Measurements from ENCODE around the gene UBE2H. TPM values are rescaled to one million over a fixed set of nuclear protein-coding genes. Genes with fewer than 3 reads are reported as not detected.

UBE2H gene
- polyA plus RNA-seq, 1 donor (not counting 4 experiments of a cell fraction or from before 2014, with no cell fraction given), result 130 TPM

DNA sequence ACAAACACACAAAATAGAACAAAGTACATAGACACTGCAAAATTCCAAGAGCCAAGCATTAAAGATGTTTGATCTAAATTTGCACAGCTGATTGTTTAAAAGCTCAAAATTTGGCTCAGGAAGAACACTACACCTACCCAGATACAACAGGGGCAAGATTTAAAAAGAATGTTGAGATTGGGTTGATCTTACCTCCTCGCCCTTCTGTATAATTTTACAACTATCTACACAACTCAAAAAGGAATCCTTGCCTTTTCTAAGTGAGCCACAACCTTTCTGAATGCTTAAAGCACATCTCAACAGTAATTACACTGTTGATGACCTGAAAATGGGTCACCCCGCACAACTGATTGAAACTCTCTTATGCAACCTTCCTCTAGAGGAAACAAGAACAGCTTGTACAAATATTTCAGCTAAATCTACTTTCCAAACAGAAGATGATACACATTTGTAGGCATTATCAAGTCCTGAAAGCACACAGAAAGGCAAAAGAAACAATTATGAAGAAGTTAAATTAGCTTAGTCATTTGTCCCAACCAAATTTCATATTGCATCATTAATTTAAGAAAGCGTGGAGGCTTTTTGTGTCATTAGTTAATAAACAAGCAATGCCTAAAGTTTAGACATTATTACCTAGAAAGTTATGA lies 75.5 kb downstream of the UBE2H start:
- Histone ChIP-seq H3K9ac (ENCODE audit: control insufficient read depth, extremely low read depth, insufficient read depth, low read length) (no peak overlapping the region), H3K36me3 (ENCODE audit: control insufficient read depth in 2 of 2, extremely low read depth in 1 of 2, insufficient read depth in 2 of 2, low read length in 2 of 2) (peaks cover 6% of the 10 kb centered on the region in 2 experiments), H4K20me1 (ENCODE audit: control insufficient read depth, extremely low read depth, insufficient read depth, low read length) (peaks cover 2% of the 10 kb centered on the region), H3K9me3 (ENCODE audit: control insufficient read depth, low read depth, low read length) (no peaks in the 10 kb centered on the region), H3K4me3 (ENCODE audit: control insufficient read depth in 2 of 3, extremely low read depth in 1 of 3, insufficient read depth in 2 of 3, low read depth in 1 of 3, low read length in 3 of 3) (no peak overlapping the region), H3K9me1 (ENCODE audit: control insufficient read depth, extremely low read depth, insufficient read depth, low read length) (peaks cover 2% of the 10 kb centered on the region), H3K79me2 (ENCODE audit: control insufficient read depth, insufficient read depth, low read length) (peaks cover 26% of the 10 kb centered on the region), H3K4me2 (ENCODE audit: control insufficient read depth, extremely low read depth, insufficient read depth, low read depth, low read length) (peak overlapping the region; percentile 8), H3K27ac (ENCODE audit: control insufficient read depth, insufficient read depth, low read length) (peak overlapping the region; percentile 16), H3K27me3 (ENCODE audit: control insufficient read depth, extremely low read depth, insufficient read depth, low read length) (no peaks in the 10 kb centered on the region), H3K4me1 (ENCODE audit: control insufficient read depth, extremely low read depth, insufficient read depth, low read length) (peaks cover 36% of the 10 kb centered on the region), H2AFZ (ENCODE audit: control insufficient read depth, low read length) (no peak overlapping the region)
- DNase-seq (ENCODE audit: low read depth, low spot score), result no peak
- no peak for FAIRE-seq
- dilution Hi-C loops (cut with MboI; ENCODE audit: extremely low pct_ligation_motif_present, low sequenced_read_pairs), result no loop called here
- TF ChIP-seq EZH2 (IDR thresholded peaks at IDR 0.05; ENCODE audit: low read length), result no peak
- TF ChIP-seq CTCF (optimal IDR thresholded peaks at IDR 0.05 in 1 of 3, IDR thresholded peaks at IDR 0.05 in 1 of 3, conservative IDR thresholded peaks at IDR 0.05 in 1 of 3; ENCODE audit: extremely low read depth in 1 of 3, insufficient read depth in 2 of 3, low read length in 3 of 3), result no peak

GRCh38 chr7:129875745-129876411 lies 76.9 kb downstream of the UBE2H start:
- Histone ChIP-seq H3K36me3 (ENCODE audit: control insufficient read depth in 2 of 2, extremely low read depth in 1 of 2, insufficient read depth in 2 of 2, low read length in 2 of 2) (peaks cover 6% of the 10 kb centered on the region in 2 experiments), H3K9me3 (ENCODE audit: control insufficient read depth, low read depth, low read length) (no peaks in the 10 kb centered on the region), H3K4me2 (ENCODE audit: control insufficient read depth, extremely low read depth, insufficient read depth, low read depth, low read length) (peak overlapping the region; percentile 99), H3K4me1 (ENCODE audit: control insufficient read depth, extremely low read depth, insufficient read depth, low read length) (peaks cover 36% of the 10 kb centered on the region), H3K79me2 (ENCODE audit: control insufficient read depth, insufficient read depth, low read length) (peaks cover 27% of the 10 kb centered on the region), H2AFZ (ENCODE audit: control insufficient read depth, low read length) (no peak overlapping the region), H3K9ac (ENCODE audit: control insufficient read depth, extremely low read depth, insufficient read depth, low read length) (peak overlapping the region; percentile 57), H3K9me1 (ENCODE audit: control insufficient read depth, extremely low read depth, insufficient read depth, low read length) (no peaks in the 10 kb centered on the region), H4K20me1 (ENCODE audit: control insufficient read depth, extremely low read depth, insufficient read depth, low read length) (peaks cover 2% of the 10 kb centered on the region), H3K27ac (ENCODE audit: control insufficient read depth, insufficient read depth, low read length) (peak overlapping the region; percentile 84), H3K4me3 (ENCODE audit: control insufficient read depth in 2 of 3, extremely low read depth in 1 of 3, insufficient read depth in 2 of 3, low read depth in 1 of 3, low read length in 3 of 3) (peak overlapping the region in 2 of 3 experiments; percentile 66 to 70), H3K27me3 (ENCODE audit: control insufficient read depth, extremely low read depth, insufficient read depth, low read length) (no peaks in the 10 kb centered on the region)
- TF ChIP-seq CTCF (optimal IDR thresholded peaks at IDR 0.05 in 1 of 3, IDR thresholded peaks at IDR 0.05 in 1 of 3, conservative IDR thresholded peaks at IDR 0.05 in 1 of 3; ENCODE audit: extremely low read depth in 1 of 3, insufficient read depth in 2 of 3, low read length in 3 of 3), result no peak
- no peak for TF ChIP-seq EZH2 (IDR thresholded peaks at IDR 0.05; ENCODE audit: low read length)
- DNase-seq (ENCODE audit: low read depth, low spot score) (no peak), FAIRE-seq (peak; percentile 87)
- dilution Hi-C loops (cut with MboI; ENCODE audit: extremely low pct_ligation_motif_present, low sequenced_read_pairs), result no loop called here
